Measurements from ENCODE around the gene TMEM129.

GRCh38 chr4:1745697-1746096 is 24.6 kb upstream of the TMEM129 start:
- TF ChIP-seq EZH2 (optimal IDR thresholded peaks at IDR 0.05; ENCODE audit: low read depth, low read length) (no peak), CTCF (IDR thresholded peaks at IDR 0.05; ENCODE audit: low read length) (no peak), EZH2phosphoT487 (IDR thresholded peaks at IDR 0.05; ENCODE audit: low read length) (no peak)
